Measurements from ENCODE around the gene PROM2.

PROM2 gene

DNA sequence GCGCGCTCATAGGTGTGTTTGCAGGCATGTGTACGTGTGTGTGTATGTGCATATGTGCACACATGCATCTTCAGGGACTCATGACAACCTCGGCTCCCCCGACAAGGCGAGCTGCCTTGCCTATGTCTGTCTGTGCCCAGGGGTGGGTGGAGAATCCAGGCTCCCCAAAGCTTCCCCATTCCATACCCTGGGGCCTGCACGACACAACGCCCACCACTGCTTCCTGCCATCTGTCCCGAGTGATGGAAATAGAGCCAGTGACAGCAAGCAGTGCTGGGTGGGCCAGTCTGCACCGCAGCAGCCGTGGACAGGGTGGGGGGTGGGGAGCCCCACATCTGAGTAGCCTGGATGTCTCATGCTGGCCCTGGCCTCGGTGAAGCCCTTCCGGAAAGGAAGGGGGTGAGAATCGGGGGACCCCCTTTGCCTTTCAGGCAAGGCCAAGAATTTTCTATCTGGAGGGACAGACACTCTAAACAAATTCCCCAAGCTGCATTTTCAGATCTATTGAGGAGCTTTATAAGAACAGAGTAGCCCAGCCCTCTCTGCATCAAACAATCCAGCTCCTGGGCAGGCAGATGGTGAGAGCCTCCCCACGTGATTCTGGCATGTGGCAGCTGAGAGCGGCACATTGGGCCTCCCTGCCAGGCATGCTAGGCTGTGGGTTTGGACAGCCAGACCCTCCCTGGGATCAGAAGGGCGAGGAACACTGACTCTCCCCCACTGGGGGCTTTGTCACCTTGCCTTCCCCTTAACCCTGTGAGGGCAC lies 27.8 kb downstream of the PROM2 start:
- Histone ChIP-seq H3K27ac (ENCODE audit: low read depth, low read length) (no peak overlapping the region), H3K9ac (ENCODE audit: low read length) (no peak overlapping the region), H3K79me2 (ENCODE audit: insufficient read depth, low read length) (no peaks in the 10 kb centered on the region), H3K4me3 (ENCODE audit: insufficient read depth, low read length, poor library complexity, severe bottlenecking) (no peak overlapping the region), H3K27me3 (ENCODE audit: low read length) (no peaks in the 10 kb centered on the region), H3K36me3 (ENCODE audit: low read length) (no peaks in the 10 kb centered on the region), H3F3A (ENCODE audit: insufficient read depth) (no peaks in the 10 kb centered on the region), H2AFZ (ENCODE audit: low read depth, low read length, severe bottlenecking) (no peak overlapping the region), H3K4me2 (ENCODE audit: low read depth, low read length, poor library complexity, severe bottlenecking) (no peak overlapping the region), H3K9me2 (replicated peaks; ENCODE audit: insufficient read depth, low read length) (no peaks in the 10 kb centered on the region), H3K9me3 (ENCODE audit: insufficient read depth, low read length) (no peaks in the 10 kb centered on the region), H4K20me1 (ENCODE audit: low read depth, low read length) (no peaks in the 10 kb centered on the region)
- no peak for TF ChIP-seq EZH2phosphoT487 (conservative IDR thresholded peaks at IDR 0.05; ENCODE audit: low read length)
- TF ChIP-seq, protein P1, sequence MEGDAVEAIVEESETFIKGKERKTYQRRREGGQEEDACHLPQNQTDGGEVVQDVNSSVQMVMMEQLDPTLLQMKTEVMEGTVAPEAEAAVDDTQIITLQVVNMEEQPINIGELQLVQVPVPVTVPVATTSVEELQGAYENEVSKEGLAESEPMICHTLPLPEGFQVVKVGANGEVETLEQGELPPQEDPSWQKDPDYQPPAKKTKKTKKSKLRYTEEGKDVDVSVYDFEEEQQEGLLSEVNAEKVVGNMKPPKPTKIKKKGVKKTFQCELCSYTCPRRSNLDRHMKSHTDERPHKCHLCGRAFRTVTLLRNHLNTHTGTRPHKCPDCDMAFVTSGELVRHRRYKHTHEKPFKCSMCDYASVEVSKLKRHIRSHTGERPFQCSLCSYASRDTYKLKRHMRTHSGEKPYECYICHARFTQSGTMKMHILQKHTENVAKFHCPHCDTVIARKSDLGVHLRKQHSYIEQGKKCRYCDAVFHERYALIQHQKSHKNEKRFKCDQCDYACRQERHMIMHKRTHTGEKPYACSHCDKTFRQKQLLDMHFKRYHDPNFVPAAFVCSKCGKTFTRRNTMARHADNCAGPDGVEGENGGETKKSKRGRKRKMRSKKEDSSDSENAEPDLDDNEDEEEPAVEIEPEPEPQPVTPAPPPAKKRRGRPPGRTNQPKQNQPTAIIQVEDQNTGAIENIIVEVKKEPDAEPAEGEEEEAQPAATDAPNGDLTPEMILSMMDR (IDR thresholded peaks at IDR 0.05; ENCODE audit: insufficient read depth, low read length, poor library complexity, severe bottlenecking): no peak

DNA sequence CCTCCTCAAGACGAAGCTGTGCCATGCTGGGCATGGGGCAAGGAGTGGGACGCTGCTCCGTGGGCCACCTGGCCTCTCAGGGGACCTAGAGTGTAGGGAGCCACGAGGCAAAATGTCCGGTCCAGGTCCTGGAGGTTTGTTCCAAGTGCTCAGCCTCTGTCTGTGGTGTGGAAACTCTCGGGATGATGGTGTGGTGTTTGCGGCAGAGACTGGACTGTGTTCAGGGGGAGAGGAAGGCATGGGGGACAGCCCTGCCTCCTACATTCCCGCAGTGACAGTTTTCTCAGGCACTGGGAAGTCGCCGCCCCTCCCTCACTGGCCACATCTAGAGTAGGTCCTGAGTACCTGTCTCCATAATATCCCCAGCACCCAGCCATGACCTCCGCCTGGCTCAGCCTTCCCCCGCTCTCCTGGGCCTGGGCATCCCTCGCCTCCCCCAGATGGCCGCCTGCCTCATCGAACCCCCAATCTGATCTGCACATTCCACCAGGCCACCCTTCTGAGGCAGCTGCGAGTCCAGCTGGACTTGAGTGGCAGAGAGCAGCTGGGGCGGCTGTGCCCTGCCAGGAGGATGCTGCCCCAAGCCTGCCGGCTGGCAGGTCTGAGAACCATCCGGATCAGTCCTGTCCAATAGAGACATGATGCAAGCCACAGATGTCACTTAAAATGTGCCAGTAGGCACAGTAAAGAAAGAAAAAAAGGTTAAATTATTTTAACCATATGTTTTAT lies 29.1 kb downstream of the PROM2 start:
- no peak overlapping the region for H3K4me2 ChIP-seq (ENCODE audit: low read depth, low read length, poor library complexity, severe bottlenecking)
- H3K9ac ChIP-seq (ENCODE audit: low read length): no peak overlapping the region
- H3K27me3 ChIP-seq (ENCODE audit: low read length): no peaks in the 10 kb centered on the region
- H3K36me3 ChIP-seq (ENCODE audit: low read length): no peaks in the 10 kb centered on the region
- no peak for TF ChIP-seq EZH2phosphoT487 (conservative IDR thresholded peaks at IDR 0.05; ENCODE audit: low read length)
- TF ChIP-seq, protein P1 (IDR thresholded peaks at IDR 0.05; ENCODE audit: insufficient read depth, low read length, poor library complexity, severe bottlenecking): no peak
- H2AFZ ChIP-seq (ENCODE audit: low read depth, low read length, severe bottlenecking): no peak overlapping the region
- H3K4me3 ChIP-seq (ENCODE audit: insufficient read depth, low read length, poor library complexity, severe bottlenecking): no peak overlapping the region
- no peaks in the 10 kb centered on the region for H3F3A ChIP-seq (ENCODE audit: insufficient read depth)
- no peaks in the 10 kb centered on the region for H4K20me1 ChIP-seq (ENCODE audit: low read depth, low read length)
- H3K27ac ChIP-seq (ENCODE audit: low read depth, low read length): no peak overlapping the region
- no peaks in the 10 kb centered on the region for H3K9me2 ChIP-seq (replicated peaks; ENCODE audit: insufficient read depth, low read length)
- H3K79me2 ChIP-seq (ENCODE audit: insufficient read depth, low read length): no peaks in the 10 kb centered on the region
- no peaks in the 10 kb centered on the region for H3K9me3 ChIP-seq (ENCODE audit: insufficient read depth, low read length)

DNA sequence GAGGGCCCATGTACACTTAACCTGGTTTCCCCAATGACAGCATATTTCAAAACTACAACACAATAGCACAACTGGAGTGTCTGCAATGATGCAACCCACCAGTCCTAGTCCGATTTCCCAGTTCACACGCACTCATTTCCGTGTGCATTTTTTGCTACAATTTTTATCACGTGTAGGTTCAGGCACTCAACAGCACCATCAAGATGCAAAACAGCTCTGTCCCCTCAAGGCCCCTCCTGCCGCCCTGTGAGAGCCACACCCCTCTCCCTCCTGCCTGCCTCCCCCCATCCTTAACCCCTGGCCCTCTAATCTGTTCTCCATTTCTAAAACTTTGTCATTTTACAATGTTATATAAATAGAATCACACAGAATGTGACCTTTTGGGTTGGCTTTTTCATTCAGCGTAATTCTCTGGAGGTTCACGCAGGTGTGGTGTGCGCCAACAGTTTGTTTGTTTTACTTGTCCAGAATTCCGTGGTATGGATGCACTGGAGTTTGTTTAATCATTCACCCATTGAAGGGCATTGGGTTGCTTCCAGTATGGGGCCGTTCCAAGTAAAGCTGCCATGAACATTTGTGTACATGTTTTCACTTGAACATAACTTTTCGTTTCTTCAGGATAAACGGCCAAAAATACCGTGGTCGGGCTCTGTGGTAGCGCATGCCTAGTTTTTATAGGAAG lies 31.3 kb downstream of the PROM2 start:
- Histone ChIP-seq H3K27ac (ENCODE audit: low read depth, low read length) (no peak overlapping the region), H2AFZ (ENCODE audit: low read depth, low read length, severe bottlenecking) (no peak overlapping the region), H3K4me2 (ENCODE audit: low read depth, low read length, poor library complexity, severe bottlenecking) (no peak overlapping the region)

More for the DNA sequence above, 31.3 kb downstream of the PROM2 start:
- no peaks in the 10 kb centered on the region for H3K36me3 ChIP-seq (ENCODE audit: low read length)
- no peaks in the 10 kb centered on the region for H3K79me2 ChIP-seq (ENCODE audit: insufficient read depth, low read length)
- no peaks in the 10 kb centered on the region for H4K20me1 ChIP-seq (ENCODE audit: low read depth, low read length)
- no peaks in the 10 kb centered on the region for H3K9me2 ChIP-seq (replicated peaks; ENCODE audit: insufficient read depth, low read length)
- no peak overlapping the region for H3K9ac ChIP-seq (ENCODE audit: low read length)
- H3K27me3 ChIP-seq (ENCODE audit: low read length): no peaks in the 10 kb centered on the region
- no peak overlapping the region for H3K4me3 ChIP-seq (ENCODE audit: insufficient read depth, low read length, poor library complexity, severe bottlenecking)
- no peaks in the 10 kb centered on the region for H3F3A ChIP-seq (ENCODE audit: insufficient read depth)
- no peak for TF ChIP-seq EZH2phosphoT487 (conservative IDR thresholded peaks at IDR 0.05; ENCODE audit: low read length)
- TF ChIP-seq, protein P1 (IDR thresholded peaks at IDR 0.05; ENCODE audit: insufficient read depth, low read length, poor library complexity, severe bottlenecking): no peak
- H3K9me3 ChIP-seq (ENCODE audit: insufficient read depth, low read length): no peaks in the 10 kb centered on the region

Data from SU-DHL-6 (cell line).